NK-92 (cell line): Measurements from ENCODE around the gene LRP1B.
"Not testable (repeated sequence)": the region's sequence is repeated elsewhere in the genome, so short reads cannot be mapped to it uniquely, and the experiment has no call there.

Experiments used
- DNase-seq: peaks from one replicate; lab custom pipeline; 2025; ENCODE audit not compliant: unreplicated experiment; lab: John Stamatoyannopoulos, UW

LRP1B gene

DNA sequence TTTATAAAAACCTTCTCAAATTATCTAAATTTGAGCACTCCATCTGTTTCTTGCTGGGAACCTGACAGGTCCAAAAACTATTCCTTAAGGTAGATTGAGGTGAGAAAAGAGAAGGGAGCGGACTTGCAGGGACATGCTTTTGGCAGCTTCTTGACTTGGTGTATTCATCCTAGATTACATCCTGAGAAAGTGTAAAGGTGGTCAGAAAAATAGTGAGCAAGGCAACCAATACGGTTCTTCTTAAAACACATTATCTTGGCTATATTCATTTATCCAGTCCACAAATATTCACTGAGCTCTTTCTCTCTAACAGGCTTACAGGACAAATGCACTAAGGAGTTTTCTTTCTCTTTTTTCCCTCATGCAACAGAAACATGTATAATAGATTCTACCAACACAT is 230.0 kb downstream of the LRP1B start:
- DNase-seq: no peak

DNA sequence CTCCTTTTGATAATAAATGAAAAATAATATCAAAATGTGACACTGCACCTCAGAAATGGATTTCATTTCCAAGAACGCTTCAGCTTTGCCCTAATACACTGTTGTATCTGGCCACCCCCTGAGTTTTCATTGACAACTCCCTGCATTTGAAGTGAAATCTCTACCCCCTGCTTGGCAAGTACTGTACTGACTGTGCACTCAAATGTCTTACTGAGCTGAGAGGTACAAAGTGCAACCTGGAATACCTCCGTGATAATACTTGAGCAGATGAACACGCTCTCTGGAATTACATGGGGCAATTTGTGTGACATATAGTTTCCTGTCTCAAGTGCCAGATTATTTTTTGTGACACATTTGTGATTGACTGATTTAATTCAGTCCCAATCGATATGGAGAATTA is 231.1 kb downstream of the LRP1B start:
- no peak for DNase-seq

DNA sequence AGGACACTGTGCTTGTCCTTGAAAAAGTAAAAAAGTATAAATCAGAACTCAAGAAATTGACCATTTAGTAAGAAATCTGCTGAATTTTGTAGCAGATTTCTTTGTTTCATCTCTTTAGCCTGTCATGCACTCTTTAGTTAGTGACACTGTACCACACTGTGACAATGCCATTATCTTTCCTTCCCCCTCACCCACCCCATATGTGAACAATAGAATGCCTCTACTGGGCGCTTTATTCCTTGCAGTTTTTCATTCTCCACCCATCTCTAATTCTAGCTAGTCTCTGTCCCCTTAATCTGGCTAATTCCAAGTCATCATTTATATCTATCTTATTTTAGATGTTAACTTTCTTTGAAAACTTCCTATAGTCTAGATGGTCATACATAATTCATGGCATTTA is 241.0 kb downstream of the LRP1B start:
- no peak for DNase-seq

DNA sequence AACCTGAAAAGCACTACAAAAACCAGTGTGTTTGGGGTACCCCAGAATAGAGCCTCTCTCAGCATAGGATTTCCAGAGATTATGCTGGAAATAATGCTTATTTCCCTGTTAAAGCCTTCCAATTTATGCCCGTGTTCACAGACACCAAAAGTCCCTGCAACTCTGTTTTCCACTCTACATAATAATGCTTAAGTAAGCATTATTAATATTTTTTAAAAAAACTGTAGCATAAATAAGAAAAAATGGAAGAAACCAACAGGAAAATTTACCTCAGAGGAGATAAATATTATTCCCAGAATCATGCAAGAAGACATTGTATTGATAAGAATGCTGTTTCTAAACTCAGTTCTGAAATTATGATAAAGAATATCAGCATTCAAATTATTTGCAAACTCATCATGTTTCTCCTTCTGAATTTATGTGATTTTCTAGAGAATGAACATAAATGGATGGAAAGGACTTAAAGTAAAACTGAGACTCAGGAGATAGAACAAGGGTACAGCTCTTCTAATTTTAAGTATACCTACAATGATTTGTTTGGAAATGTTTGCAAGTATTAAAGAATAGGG is 241.7 kb downstream of the LRP1B start:
- DNase-seq: no peak

DNA sequence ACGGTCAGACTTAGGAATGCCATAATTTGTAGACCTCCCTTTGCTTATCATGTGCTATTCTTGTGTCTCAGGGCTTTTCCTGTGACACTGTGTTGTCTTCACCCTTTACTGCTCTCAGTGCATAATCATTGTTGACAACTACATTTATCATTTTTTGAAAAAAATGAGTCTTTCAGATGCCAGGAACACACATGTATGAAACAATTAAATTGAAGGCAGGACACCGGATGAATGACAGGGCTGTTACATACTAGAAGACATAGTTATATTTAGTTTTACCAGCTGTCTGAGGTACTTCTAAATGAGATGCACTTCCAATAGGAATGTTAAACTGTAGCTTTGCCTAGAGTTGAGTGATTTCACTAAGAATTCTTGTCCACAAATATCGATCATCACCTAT is 243.5 kb downstream of the LRP1B start:
- DNase-seq: no peak

DNA sequence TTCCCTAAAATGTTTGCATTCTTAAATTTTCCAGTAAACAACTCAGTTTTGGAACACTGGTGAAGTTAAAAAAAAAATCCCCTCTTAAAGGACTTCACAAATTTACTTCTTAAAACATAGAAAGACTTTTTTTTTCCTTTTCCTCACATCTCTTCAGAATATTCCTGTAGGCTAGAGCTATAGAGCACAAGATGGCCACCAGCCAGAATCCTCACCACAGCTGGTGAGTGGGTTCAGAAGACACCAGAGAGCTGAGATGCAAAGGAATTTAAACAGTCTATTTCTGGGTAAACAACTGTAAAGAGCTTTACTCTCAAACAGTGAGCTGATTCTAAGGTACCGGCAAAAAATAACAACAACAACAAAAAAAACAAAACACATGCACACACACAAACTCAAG is 252.8 kb downstream of the LRP1B start:
- DNase-seq: no peak

DNA sequence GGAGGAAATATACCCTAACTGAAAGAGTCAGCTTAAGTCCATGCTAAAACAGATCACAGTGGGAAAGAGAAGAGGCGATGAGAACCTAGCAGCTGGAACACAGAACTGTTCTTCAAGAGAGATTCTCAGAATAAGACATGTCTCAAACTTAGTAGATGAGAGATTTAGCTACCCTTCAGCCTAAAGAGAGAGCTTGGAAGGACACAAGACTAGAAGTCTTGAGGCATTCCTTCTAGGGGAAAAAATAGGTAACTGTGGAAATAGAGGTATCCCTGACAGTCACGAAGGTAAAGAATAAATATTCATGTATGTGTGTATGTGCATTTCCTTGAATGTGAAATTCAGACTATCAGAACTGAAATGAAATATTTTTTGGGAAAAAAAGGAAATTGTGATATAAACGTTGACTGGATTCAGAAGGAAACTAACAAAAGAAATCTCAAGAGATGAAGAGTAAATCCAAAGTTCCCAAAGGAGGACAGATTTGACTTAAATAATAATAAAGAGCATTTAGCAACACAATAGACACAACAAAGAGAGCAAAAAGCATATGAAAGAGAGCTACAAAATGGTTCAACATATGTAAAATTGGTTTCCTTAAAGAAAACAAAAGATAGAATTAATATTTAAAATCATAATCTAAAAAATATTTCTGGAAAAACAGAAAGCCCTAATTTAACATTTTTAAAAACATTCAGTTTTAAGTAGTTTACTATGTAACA is 258.7 kb downstream of the LRP1B start:
- no peak for DNase-seq

DNA sequence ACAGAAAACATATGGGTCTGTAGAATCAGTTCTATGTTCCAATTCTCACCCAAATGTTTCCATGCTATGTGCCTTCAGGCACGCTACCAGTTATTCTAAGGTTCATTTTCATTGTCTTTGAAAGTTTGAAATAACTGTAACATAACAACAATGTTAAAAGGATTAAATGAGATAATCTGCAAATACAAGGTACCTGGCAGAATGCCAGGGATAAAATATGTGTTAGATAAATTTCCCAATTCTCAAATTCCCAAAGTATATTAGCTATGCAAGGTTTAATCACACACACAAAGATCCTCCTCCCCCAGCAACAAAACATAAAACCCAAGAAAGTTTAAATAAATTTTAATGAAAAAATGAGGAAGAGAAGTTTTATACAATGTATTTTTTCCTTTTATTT is 261.2 kb downstream of the LRP1B start:
- DNase-seq: no peak

DNA sequence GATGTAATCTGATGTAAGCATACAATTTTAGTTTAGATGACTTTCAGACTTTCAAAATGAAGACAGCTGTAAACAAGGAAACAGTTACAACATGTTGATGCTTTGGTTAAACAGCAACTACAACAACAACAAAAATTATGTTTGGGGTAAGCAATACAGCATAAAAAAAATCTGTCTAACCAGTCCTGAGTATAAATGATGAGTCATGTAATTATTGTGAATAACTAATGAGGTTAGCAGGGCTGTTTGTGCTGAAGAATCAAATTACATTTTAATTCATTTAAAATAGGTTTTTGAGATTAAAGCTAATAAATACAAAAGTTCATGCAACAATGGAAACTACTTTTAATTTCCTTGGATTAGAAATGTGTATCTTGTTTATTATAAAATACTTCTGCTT is 266.9 kb downstream of the LRP1B start:
- no peak for DNase-seq

DNA sequence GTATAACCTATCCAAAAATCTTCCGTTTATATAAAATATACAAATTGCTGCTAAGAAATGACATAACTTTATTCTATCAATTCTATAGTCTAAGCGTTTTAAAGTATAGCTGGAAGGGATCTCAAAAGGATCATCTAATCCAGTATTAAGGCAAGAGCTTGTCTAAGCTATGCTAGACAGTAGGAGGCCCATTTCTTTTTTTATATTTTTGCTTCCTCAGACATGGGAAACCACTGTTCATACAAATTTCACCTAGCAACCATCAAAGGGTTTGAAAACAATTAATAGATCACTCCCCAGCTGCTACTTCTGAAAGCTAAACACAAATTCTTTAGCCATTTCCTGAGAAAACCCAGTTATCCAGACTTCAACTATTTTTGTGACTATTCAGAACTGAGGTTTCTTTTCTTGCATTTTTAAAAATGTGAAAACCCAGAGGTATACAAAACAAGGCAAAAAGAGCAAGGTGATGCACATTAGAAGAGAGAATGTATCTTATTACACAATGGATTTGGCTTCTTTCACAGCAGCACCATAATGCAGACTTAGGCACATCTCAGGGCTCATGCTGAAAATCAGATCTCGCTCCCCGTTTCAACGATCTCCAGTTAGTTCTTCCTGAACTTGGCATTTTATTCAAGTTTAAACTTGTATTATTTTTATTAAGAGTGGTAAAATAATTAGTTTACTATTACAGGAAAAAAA is 274.4 kb downstream of the LRP1B start:
- DNase-seq: no peak

DNA sequence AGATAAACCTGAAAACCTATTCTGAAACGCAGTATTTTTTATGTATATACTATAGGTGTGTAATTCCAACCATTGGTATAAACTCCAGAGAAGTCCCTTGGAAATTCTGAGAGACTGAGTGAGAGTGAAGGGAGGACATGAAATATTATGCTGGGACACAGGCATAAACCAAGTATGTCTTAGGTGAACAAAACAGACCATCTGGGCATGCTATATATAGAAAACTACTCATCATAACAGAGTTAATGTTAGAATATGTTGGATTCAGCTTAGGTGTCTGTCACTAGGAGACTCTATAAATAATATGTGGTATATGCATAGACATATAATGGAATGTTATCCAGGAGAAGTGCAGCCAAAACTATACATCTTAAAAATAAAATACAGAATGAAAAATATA is 282.6 kb downstream of the LRP1B start:
- DNase-seq: no peak

DNA sequence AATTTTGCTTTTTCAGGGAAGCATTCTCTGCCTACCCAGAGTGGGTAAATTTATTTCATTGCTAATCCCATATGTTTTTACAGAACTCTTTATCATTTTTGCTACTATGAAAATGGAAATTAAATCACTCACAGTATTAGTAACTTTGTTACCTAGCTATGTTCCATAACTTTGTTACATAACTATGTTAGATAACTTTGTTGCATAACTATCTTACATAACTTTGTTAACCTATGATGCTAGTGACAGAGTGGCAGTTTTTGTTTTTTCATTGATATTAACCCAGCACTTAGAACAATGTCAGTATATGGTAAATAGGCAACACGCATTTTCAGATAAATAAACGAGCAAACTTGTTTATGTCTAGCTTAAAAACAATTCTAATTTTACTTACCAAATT is 286.6 kb downstream of the LRP1B start:
- no peak for DNase-seq

DNA sequence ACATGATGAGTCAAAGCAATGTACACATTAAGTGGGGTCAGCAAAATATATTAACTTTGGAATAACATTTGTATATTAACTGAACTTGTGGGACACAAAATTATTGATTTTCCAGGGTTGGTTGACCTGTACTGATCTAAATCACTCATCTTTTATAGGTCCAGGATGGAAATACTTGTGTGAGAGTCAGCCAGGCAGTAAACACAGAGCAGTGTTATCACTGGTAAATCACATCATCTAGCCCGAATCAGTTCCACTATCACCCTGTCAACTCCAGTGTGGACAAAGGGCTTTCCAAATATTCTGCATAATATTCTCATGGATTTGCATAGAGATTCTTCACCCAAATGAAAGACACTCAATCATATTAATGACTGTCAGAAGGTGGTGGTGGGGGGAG is 295.7 kb downstream of the LRP1B start:
- no peak for DNase-seq

DNA sequence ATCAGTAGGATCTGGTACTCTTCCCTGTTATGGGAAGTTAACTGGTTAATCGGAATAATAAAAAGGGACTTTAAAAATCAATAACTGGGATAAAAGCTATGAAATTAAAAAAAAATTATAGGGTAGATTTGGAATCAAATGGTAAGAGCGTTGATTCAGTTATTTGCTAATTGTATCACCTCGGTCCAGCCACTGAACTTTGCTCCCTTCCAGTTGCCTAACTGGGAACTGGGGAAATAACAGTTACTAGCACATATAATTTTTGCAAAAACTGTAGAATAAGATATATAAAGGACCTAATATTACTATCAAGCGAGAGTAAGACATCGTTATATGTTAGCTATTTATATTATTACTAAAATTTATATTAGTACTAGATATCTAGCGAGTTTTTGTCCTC is 302.1 kb downstream of the LRP1B start:
- DNase-seq: no peak

DNA sequence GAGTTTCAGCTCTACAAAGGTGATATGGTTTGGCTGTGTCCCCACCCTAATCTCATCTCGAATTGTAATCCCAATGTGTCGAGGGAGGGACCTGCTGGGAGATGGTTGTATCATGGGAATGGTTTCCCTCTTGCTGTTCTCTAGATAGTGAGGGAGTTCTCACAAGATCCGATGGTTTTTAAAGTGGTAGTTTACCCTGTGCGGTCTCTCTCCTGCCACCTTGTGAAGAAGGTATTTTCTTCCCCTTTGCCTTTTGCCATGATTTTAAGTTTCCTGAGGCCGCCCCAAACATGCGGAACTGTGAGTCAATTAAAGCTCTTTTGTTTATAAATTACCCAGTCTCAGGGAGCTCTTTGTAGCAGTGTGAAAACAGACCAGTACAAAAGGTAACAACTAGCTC is 306.0 kb downstream of the LRP1B start:
- no peak for DNase-seq

DNA sequence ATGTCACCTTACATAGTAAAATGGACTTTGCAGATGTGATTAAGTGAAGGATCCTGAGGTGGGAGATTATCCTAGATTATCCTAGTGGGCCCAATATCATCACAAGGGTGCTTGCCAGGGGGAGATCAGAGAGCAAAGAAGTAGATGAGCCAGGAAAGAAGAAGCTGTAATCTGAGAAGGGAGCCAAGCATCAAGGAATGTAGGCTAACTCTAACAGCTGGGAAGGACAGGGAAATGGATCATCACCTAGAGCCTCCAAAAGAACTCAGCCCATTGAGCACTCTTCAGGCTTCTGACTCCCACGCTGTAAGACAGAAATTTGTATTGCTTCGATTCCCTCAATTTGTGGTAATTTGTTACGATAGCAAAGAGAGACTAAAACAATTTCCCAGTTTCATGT is 309.9 kb downstream of the LRP1B start:
- no peak for DNase-seq

DNA sequence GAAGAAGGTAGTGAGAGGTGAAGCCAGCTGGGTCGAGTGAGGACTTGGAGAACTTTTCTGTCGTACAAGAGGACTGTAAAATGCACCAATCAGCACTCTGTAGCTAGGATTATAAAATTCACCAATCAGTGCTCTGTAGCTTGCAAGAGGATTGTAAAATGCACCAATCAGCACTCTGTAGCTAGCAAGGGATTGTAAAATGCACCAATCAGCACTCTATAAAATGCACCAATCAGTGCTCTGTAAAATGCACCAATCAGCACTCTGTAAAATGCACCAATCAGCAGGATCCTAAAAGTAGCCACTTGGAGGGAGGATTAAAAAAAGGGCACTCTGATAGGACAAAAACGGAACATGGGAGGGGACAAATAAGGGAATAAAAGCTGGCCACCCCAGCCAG is 315.5 kb downstream of the LRP1B start:
- DNase-seq: not testable (repeated sequence)

DNA sequence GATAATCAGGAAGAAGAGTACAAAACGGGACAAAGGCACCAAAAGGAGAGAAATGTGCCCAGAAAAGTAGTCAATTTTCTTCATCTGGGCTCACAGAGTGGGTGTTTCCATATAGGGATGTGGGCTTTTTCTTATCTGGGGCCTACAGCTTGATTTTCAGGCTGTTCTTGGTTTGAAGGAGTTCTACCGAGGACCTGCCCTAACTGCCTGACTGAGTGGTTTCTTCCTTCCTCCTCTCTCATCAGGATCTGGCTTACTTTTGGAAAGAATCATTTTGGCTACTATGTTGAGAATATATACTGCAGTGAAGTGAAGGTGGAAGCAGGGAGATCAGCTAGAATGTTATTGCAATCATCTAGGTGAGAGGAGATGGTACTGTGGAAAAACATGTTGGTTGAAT is 316.7 kb downstream of the LRP1B start:
- DNase-seq: no peak

DNA sequence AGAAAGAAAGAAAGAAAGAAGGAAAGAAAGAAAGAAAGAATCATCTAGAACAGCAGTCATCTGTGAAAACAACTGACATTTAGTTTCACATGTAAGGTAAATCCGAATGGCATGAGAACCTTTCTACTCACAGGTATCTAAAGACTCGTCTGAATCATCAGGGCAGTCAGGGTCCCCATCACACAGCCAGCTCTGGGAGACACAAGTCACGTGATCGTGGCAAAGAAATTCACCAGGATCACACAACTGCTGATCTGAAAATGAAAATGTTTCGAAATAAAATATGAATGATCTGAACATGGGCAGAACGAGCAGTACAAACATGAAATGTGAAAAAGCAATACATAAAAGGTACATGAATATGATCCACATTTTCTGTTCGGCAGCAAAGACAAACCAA is 320.7 kb downstream of the LRP1B start:
- no peak for DNase-seq

DNA sequence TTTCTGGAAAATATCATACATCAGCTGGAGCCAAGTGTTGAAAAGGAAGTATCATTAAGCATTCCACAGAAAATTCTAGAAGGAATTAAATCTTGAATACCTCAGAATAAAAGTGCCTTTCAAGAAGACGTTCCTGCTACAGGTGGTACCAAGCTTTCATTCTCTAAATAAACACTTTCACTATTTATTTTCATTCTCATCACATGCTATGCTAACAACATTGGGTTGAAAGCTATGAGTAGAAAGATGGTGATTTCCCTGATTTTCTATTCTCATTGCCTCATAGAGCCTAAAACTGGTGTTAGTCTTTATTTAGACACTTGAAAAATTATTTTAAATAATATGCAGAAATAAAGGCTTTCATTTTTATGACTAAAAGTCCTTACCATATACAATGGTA is 324.7 kb downstream of the LRP1B start:
- no peak for DNase-seq

DNA sequence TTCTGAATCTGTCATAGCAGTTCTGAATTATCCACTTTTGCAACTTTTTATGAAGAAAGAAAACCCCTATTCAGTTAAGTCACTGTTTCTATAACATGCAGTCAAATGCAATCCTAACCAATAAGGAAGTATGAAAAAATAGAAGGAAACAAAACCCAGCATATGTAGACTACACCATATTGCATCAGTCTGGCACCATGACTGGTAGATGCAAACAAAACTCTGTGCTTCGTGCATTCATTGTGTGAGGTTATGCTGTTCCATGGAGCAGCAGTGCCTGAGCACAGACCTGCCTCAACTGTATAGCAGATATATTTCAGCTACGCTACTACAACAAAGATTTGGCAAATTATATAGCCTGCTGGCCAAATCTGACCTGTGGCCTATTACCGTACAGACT is 325.5 kb downstream of the LRP1B start:
- no peak for DNase-seq

DNA sequence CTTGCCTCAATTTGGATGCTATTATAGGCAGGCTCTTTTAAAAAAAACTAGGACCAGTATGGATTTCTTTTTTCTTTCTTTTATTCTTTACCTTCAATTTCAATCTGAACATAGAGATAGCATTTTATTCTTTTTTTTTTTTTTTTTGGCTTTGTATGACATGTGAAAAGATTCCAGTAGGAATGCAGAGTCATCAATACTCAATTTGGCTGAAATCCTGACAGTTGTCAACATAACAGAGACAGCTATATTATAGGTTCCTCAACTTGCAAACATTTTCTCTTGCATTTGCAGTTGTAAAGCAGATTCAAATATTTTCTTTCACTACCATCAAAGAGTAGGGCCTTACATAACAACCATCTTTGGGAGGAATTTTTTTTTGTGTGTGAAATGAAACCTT is 334.4 kb downstream of the LRP1B start:
- DNase-seq: no peak

DNA sequence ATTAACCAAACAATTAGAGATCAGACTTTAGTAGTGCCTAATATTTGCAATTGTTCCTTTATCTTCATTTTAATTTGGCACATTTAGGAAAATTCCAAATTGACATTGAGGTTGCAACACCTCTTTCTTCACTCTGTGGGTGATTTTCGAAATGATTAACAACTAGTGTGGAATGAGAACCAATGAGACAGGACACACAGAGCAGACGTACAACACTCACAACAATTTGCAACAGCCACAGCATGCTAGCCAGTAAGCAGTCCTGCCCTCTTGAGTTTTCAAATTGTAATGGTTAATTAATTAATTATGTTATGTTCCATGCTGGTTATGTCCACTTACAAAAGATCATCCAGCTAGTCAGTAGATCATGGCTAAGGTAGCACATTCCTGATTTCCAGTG is 339.3 kb downstream of the LRP1B start:
- no peak for DNase-seq
